Muscle of back (tissue), 11 donors: Measurements from ENCODE around the gene GNA15. TPM values are rescaled to one million over a fixed set of nuclear protein-coding genes. Genes with fewer than 3 reads are reported as not detected.
"Not testable (repeated sequence)": the region's sequence is repeated elsewhere in the genome, so short reads cannot be mapped to it uniquely, and the experiment has no call there.

Experiments
- DNase-seq, 3 donors: peaks; one replicate each; pipeline versions ENCODE4 v3.0.0 to v3.0.0-alpha.2; 2013
- polyA plus RNA-seq, 10 donors: library from polyadenylated mRNA; unstranded; fragments of 120-200 nt; gene quantifications; one replicate each; pipeline ENCODE4 v1.2.1, GENCODE V29; 2013; ENCODE audit not compliant: insufficient read length in 10 of 10

Gene GNA15
- polyA plus RNA-seq, 10 donors = 1.4 to 3.3 (median 1.8) TPM

- no peak for DNase-seq
Observed at GRCh38 chr19:3189702-3190469, 54.1 kb downstream of the GNA15 start.

- no peak for DNase-seq
Observed at GRCh38 chr19:3190470-3190770, 54.6 kb downstream of the GNA15 start.

- no peak for DNase-seq
Observed at GRCh38 chr19:3190921-3191805, 55.3 kb downstream of the GNA15 start.

- DNase-seq = not testable (repeated sequence)
Observed at GRCh38 chr19:3191806-3192104, 55.9 kb downstream of the GNA15 start.

GRCh38 chr19:3192228-3192635 lies 56.4 kb downstream of the GNA15 start:
- DNase-seq = no peak

- no peak for DNase-seq
Observed at GRCh38 chr19:3192684-3193083, 56.9 kb downstream of the GNA15 start.

GRCh38 chr19:3193256-3194105 lies 57.6 kb downstream of the GNA15 start:
- DNase-seq = no peak

GRCh38 chr19:3194106-3195087 lies 58.6 kb downstream of the GNA15 start:
- no peak for DNase-seq

GRCh38 chr19:3196064-3196932 lies 60.5 kb downstream of the GNA15 start:
- no peak for DNase-seq

GRCh38 chr19:3196933-3197205 lies 61.0 kb downstream of the GNA15 start:
- DNase-seq = no peak

- no peak for DNase-seq
Observed at GRCh38 chr19:3198901-3199700, 63.3 kb downstream of the GNA15 start.

- no peak for DNase-seq
Observed at GRCh38 chr19:3201072-3201700, 65.4 kb downstream of the GNA15 start.

- no peak for DNase-seq
Observed at GRCh38 chr19:3201911-3202310, 66.1 kb downstream of the GNA15 start.

GRCh38 chr19:3202346-3202745 lies 66.5 kb downstream of the GNA15 start:
- DNase-seq = no peak

- not testable (repeated sequence) for DNase-seq
Observed at GRCh38 chr19:3202895-3203294, 67.1 kb downstream of the GNA15 start.

GRCh38 chr19:3203805-3204645 lies 68.2 kb downstream of the GNA15 start:
- DNase-seq = no peak

GRCh38 chr19:3204646-3205275 lies 68.9 kb downstream of the GNA15 start:
- DNase-seq = no peak
